Osteocyte (in vitro differentiated cells): ENCODE data around the gene NAGS. TPM values are rescaled to one million over a fixed set of nuclear protein-coding genes. Genes with fewer than 3 reads are reported as not detected.

Source experiments
- DNase-seq: peaks from one replicate; pipeline ENCODE4 v3.0.0; 2021; ENCODE audit warnings: mixed read lengths; ENCODE audit not compliant: unreplicated experiment; ENCODE audit errors: extremely low spot score
- H3K27ac Mint-ChIP-seq: one replicate; pipeline ENCODE4 v1.8.0; 2021; ENCODE audit warnings: mild to moderate bottlenecking, mixed read lengths; ENCODE audit not compliant: unreplicated experiment
- H3K27me3 Mint-ChIP-seq: one replicate; pipeline ENCODE4 v1.8.0; 2021; ENCODE audit warnings: mixed read lengths; ENCODE audit not compliant: unreplicated experiment
- H3K36me3 Mint-ChIP-seq: one replicate; pipeline ENCODE4 v1.8.0; 2021; ENCODE audit warnings: mixed read lengths; ENCODE audit not compliant: unreplicated experiment
- H3K4me1 Mint-ChIP-seq: one replicate; pipeline ENCODE4 v1.8.0; 2021; ENCODE audit warnings: mixed read lengths; ENCODE audit not compliant: unreplicated experiment
- H3K4me3 Mint-ChIP-seq: one replicate; pipeline ENCODE4 v1.8.0; 2021; ENCODE audit warnings: mild to moderate bottlenecking, moderate library complexity, mixed read lengths; ENCODE audit not compliant: unreplicated experiment
- H3K9me3 Mint-ChIP-seq: one replicate; pipeline ENCODE4 v1.8.0; 2021; ENCODE audit warnings: mixed read lengths; ENCODE audit not compliant: unreplicated experiment
- CTCF ChIP-seq: fragments of 200-600 bp; sonication (generic); IDR thresholded peaks from 2 replicates; pipeline ENCODE4 v1.5.0; 2021; ENCODE audit warnings: antibody characterized with exemption, mild to moderate bottlenecking, moderate library complexity
- total RNA-seq: library from RNA; stranded (reverse); gene quantifications from 2 replicates; pipeline ENCODE4 v1.2.1, GENCODE V29; 2021

Gene NAGS
- total RNA-seq, 1 donor from 2014 or later: 0.78 TPM

- no peaks in the 10 kb centered on the region for H3K36me3 Mint-ChIP-seq
- no peak for TF ChIP-seq CTCF
- H3K4me3 Mint-ChIP-seq: no peak overlapping the region
- H3K27ac Mint-ChIP-seq: no peak overlapping the region
- peaks cover 4% of the 10 kb centered on the region for H3K4me1 Mint-ChIP-seq
- H3K27me3 Mint-ChIP-seq: peaks cover 47% of the 10 kb centered on the region
- no peaks in the 10 kb centered on the region for H3K9me3 Mint-ChIP-seq
- DNase-seq: no peak
Measured at GRCh38 chr17:43986225-43986981, 18.0 kb upstream of the NAGS start.

GRCh38 chr17:43987131-43988021 lies 17.0 kb upstream of the NAGS start:
- peaks cover 4% of the 10 kb centered on the region for H3K4me1 Mint-ChIP-seq
- TF ChIP-seq CTCF: no peak
- DNase-seq: no peak
- no peaks in the 10 kb centered on the region for H3K36me3 Mint-ChIP-seq
- no peak overlapping the region for H3K4me3 Mint-ChIP-seq
- no peak overlapping the region for H3K27ac Mint-ChIP-seq
- H3K9me3 Mint-ChIP-seq: no peaks in the 10 kb centered on the region
- peaks cover 38% of the 10 kb centered on the region for H3K27me3 Mint-ChIP-seq

- Mint-ChIP-seq H3K9me3 (no peaks in the 10 kb centered on the region), H3K4me1 (peaks cover 4% of the 10 kb centered on the region), H3K4me3 (no peak overlapping the region), H3K27ac (no peak overlapping the region), H3K36me3 (no peaks in the 10 kb centered on the region), H3K27me3 (peaks cover 28% of the 10 kb centered on the region)
- no peak for TF ChIP-seq CTCF
- DNase-seq: no peak
Measured at GRCh38 chr17:43988301-43988700, 16.1 kb upstream of the NAGS start.

GRCh38 chr17:43992641-43993040 lies 11.8 kb upstream of the NAGS start:
- Mint-ChIP-seq H3K4me3 (no peak overlapping the region), H3K27me3 (peaks cover 12% of the 10 kb centered on the region)

More at GRCh38 chr17:43992641-43993040, 11.8 kb upstream of the NAGS start:
- Mint-ChIP-seq H3K9me3 (no peaks in the 10 kb centered on the region), H3K27ac (no peak overlapping the region), H3K4me1 (peaks cover 4% of the 10 kb centered on the region), H3K36me3 (no peaks in the 10 kb centered on the region)
- no peak for TF ChIP-seq CTCF
- DNase-seq: no peak
